ENCODE data around the gene WNT8B.

Gene WNT8B, protein sequence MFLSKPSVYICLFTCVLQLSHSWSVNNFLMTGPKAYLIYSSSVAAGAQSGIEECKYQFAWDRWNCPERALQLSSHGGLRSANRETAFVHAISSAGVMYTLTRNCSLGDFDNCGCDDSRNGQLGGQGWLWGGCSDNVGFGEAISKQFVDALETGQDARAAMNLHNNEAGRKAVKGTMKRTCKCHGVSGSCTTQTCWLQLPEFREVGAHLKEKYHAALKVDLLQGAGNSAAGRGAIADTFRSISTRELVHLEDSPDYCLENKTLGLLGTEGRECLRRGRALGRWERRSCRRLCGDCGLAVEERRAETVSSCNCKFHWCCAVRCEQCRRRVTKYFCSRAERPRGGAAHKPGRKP

GRCh38 chr10:100462709-100463108, at the start of gene WNT8B:
Gene WNT8B (plus strand): TSS chr10:100463009. CDS start chr10:100463169, 160 bp downstream.
- Histone ChIP-seq H3K36me3 (no peaks in the 10 kb centered on the region), H3K9me3 (no peaks in the 10 kb centered on the region), H3K27ac (no peak within 1 kb of the TSS), H3K27me3 (peaks cover 0 to 8% of the 10 kb centered on the region in 2 donors), H3K4me3 (no peak within 1 kb of the TSS), H3K4me1 (no peaks in the 10 kb centered on the region)
- intact Hi-C loops (cut with DNase I; ENCODE audit: low total_unique reads) = no loop called here
- no peak for TF ChIP-seq CTCF (IDR thresholded peaks at IDR 0.05)
- DNase-seq = no peak

- H3K4me3 ChIP-seq = no peak overlapping the region
- intact Hi-C loops (cut with DNase I; ENCODE audit: low total_unique reads) = no loop called here
- no peaks in the 10 kb centered on the region for H3K9me3 ChIP-seq
- no peak for TF ChIP-seq CTCF (IDR thresholded peaks at IDR 0.05)
- no peak for DNase-seq
- no peaks in the 10 kb centered on the region for H3K27me3 ChIP-seq
- no peaks in the 10 kb centered on the region for H3K4me1 ChIP-seq
- H3K27ac ChIP-seq = no peak overlapping the region
- H3K36me3 ChIP-seq = no peaks in the 10 kb centered on the region
Observed at GRCh38 chr10:100413173-100413572, 49.6 kb upstream of the WNT8B start.

DNA sequence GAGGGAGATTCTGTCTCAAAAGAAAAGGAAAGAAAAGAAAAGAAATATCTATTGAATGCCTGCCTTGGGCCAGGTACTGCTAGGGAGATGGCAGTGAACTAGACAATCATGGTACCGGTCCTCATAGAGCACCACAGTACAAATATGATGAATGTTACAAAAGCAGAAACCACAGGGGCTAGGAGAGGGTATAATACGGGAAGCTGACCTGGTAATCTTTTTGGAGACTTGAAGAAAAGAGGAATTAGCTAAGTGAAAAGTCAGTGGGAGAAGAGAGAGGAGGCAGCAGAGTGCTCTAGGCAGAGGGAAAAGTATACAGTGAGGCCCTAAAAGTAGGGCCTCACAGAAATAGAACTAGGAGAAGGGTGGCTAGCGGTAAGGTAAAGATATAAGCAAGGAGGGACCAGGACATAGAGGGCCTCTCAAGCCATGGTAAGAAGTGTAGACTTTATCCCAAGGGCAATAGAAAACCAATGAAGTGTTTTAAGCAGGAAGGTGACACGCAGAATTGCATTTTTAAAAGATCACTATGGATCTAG, 42.8 kb upstream of the WNT8B start:
- no peaks in the 10 kb centered on the region for H3K4me1 ChIP-seq
- no peaks in the 10 kb centered on the region for H3K9me3 ChIP-seq
- no peaks in the 10 kb centered on the region for H3K27me3 ChIP-seq
- TF ChIP-seq CTCF (IDR thresholded peaks at IDR 0.05) = no peak
- no peak overlapping the region for H3K27ac ChIP-seq
- intact Hi-C loops (cut with DNase I; ENCODE audit: low total_unique reads) = no loop called here
- no peak for DNase-seq
- no peak overlapping the region for H3K4me3 ChIP-seq
- H3K36me3 ChIP-seq = no peaks in the 10 kb centered on the region

GRCh38 chr10:100427374-100427773, 35.4 kb upstream of the WNT8B start:
- no peak for TF ChIP-seq CTCF (IDR thresholded peaks at IDR 0.05)
- Histone ChIP-seq H3K9me3 (no peaks in the 10 kb centered on the region), H3K4me1 (no peaks in the 10 kb centered on the region), H3K4me3 (no peak overlapping the region), H3K36me3 (no peaks in the 10 kb centered on the region), H3K27ac (no peak overlapping the region), H3K27me3 (no peaks in the 10 kb centered on the region)
- intact Hi-C loops (cut with DNase I; ENCODE audit: low total_unique reads) = no loop called here
- no peak for DNase-seq

DNA sequence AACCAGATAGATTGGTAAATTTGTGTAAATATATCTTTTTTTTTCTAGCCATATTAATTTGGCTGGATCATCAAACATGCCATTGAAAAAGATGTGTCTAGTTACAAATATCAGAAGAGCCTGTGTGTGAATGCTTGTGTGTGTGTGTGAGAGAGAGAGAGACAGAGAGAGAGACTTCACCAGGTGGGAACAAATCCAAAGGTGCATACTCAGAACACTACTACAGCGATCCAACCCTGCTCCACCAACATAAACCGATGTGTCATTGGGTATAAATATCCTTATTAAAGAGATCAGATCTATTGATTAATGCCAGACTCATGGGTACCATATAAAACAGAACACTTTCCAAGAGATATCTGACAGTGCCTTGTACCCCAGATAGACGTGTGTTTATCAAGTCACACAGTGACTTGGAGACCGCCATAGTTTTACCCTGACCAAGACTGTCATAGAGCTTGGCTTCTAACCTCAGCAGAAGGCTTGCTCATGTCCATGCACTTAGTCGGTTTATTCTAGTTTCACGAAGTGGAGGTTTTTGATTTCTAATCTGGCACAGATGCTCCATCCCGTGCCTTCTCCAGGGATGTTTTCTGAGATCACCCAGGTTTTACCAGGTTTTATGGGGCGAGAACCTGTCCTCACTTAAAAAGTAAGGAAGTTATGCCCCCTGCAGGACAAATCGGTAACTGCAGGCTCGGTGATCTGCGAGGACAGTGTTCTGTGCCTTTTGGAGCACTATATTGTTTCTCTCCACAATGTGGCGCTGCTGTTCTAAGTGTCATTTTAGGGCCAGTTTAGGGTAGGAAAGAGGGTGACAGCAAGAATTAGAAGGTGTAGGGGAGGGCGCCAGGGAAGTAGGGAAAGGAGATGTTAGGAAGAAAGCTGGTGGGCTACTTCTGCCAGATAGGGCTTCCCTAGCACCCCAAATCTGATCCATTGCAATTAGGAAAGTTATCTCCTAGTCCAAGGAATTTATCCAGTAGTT, 29.3 kb upstream of the WNT8B start:
- Histone ChIP-seq H3K9me3 (no peaks in the 10 kb centered on the region), H3K27ac (no peak overlapping the region)
- TF ChIP-seq CTCF (IDR thresholded peaks at IDR 0.05) = peak; percentile 95 to 100

More for the DNA sequence above, 29.3 kb upstream of the WNT8B start:
- no peaks in the 10 kb centered on the region for H3K36me3 ChIP-seq
- peaks cover 0 to 4% of the 10 kb centered on the region in 2 donors for H3K27me3 ChIP-seq
- DNase-seq = peak; percentile 91 to 93
- no peak overlapping the region for H3K4me3 ChIP-seq
- H3K4me1 ChIP-seq = no peaks in the 10 kb centered on the region
- intact Hi-C loops (cut with DNase I; ENCODE audit: low total_unique reads) = loop anchor here (1.0 to 5.0 kb wide), 2 partner anchors 84 to 94 kb away; partner anchors contain the start of gene SEC31B

Data from tibial artery (tissue), 4 donors.